ENCODE results near the gene EFNB1.

Gene EFNB1

DNA sequence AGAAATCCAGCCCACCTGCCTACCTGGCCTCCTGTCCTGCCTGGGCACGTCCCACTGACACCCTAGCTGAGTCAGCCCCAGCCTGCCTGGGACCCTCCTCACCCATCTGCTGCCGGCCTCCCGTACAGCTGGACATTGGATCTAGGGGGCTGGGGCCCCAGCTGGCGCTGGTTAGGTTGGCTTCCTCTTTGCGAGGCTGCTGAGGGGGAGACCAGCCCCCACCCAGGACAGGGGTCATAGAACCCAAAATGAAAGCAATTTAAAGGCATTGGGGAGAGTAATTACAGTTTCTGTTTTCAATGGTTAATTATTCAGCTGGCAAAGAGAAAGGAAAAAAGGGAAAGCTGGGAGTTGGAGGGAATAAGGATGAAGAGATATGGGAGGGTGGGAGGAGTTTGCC lies 15.8 kb downstream of the EFNB1 start:
- no peak for DNase-seq

DNA sequence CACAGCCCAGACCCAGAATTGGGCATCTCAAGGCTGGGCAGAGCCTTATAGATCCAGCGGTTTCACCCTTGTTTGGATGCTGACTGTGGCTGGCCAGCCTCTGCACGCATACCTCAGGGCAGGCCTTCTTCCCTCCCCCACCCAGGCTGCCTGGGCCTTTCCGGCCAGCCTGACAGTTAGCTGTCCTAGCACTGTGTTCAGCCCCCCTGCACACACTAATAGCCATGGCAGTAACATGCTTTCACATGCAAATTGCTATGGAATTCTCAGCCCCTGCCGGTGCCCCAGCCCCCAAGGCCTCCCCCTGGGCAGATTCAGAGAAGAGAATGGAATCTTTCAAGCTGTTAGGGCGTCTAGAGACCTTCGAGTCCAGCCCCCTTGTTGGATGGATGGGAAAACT lies 17.7 kb downstream of the EFNB1 start:
- DNase-seq, result no peak

GRCh38 chrX:68847172-68847571 lies 18.4 kb downstream of the EFNB1 start:
- DNase-seq, result no peak

DNA sequence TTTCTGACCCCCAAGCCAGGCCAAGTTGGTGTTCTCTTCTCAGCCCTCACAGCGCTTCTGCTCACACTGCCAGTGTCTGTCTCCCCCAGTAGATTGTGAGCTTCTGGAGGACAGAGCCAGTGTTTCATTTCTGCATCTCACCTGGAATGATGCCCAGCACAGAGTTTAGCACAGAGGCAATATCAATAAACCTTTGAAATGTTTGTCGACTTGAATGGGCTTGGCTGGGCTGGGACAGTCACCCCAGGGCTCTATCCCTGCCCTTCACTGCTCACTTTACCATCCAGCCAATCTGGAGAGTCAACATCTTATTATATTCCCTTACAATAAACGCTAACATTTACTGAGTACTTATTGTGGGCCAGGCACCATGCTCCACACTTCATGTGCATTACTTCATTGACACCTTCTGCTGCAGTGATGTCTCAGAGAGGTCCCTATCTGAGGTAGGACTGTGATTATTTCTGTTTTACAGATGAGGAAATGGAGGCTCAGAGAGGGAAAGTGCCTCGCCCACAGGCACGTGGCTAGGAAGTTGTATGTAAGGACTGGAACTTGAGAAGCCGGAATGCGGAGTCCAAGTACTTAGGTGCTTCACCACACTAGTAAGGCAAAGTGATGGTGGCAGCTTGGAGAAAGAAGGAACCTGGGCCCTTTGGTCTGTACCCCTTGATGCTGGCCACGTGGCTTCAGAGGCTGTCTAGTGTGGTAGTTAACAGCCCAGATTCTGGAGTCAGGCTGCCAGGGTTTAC lies 19.5 kb downstream of the EFNB1 start:
- no peak for DNase-seq

DNA sequence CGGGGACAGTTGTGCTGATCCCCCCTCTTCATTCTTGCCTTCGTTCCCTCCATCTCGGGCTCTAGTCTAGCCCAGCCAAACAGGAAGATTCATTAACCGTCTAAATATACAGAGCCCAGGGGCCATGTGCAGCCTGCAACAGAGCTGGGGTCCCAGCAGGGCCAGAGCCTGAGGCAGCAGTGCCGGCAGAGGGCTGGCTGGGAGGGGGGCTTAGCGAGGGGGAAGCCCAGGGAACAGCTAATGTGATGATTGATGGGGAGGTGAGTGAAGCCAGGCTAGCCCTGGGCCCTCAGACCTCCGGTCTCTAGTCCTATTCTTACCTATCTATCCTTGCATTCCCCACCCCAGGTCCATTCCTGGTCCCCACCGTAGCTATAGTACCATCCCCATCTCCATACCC lies 22.3 kb downstream of the EFNB1 start:
- DNase-seq, result no peak

- DNase-seq, result no peak
Measured at GRCh38 chrX:68852046-68852445, 23.2 kb downstream of the EFNB1 start.

DNA sequence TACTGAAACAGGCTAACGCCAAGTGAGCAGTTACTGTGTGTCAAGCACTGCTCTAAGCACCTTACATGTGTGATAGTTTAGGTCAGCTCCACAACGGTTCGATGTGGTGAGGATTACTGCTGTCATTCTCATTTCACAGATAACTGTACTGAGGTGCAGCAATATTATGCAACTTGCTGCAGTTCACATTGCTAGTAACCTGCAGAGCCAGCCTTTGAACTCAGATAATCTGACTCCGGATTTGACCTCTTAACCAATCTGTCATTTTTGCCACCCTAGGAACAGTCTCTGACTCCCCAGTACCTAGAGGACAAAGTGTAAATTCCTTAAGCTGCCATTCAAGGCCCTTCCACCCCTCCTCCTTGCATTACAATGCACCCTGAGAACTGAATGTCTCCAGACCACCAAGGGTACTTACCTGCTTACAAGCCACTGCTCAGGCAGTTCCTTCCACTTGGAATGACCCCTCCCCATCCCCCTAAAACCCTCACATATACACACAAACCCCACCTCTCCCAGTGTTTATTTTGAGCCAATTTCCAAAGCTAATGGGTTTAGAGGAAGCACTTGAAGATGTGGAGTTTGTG lies 24.9 kb downstream of the EFNB1 start:
- DNase-seq, result no peak

DNA sequence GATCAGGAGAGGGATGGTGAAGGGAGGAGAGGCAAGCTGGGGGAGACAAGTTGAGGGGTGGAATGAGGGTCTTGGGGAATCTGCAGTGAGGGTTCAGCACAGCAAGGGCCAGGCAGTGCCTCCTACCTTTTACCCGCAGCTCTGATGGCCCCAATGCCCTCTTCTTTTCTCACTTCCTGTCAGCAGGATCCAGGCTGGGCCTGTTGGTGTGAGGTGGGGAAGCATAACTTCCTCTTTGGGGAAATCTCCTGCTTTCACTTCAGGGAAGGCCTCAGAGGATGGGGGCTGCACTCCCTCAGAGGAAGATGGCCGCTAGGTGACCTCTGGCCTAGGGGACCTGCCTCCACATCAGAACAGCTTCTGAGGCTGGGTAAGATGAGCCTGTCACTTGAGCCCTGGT lies 36.5 kb downstream of the EFNB1 start:
- DNase-seq, result no peak

GRCh38 chrX:68865926-68866325 lies 37.1 kb downstream of the EFNB1 start:
- no peak for DNase-seq

GRCh38 chrX:68867458-68868112 lies 38.8 kb downstream of the EFNB1 start:
- DNase-seq, result no peak

DNA sequence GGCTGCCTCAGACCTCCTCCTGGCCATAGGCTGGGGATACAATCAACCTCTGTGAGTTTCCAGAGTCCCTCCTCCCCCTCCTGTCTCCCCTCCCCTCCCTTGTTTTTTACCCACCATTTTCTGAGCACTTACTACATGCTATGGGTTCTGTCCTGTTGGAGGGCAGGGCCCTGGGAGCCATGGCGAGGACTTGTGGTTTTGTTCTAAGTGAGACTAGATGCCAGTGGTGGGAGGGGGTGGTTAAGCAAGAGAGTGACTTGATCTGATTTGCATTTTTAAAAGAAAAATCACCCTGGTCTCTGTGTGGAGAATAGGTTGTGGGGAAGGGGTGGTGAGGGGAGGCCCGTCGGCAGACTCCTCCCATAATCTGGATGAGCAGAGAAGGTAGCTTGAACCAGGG lies 39.5 kb downstream of the EFNB1 start:
- DNase-seq, result no peak

DNA sequence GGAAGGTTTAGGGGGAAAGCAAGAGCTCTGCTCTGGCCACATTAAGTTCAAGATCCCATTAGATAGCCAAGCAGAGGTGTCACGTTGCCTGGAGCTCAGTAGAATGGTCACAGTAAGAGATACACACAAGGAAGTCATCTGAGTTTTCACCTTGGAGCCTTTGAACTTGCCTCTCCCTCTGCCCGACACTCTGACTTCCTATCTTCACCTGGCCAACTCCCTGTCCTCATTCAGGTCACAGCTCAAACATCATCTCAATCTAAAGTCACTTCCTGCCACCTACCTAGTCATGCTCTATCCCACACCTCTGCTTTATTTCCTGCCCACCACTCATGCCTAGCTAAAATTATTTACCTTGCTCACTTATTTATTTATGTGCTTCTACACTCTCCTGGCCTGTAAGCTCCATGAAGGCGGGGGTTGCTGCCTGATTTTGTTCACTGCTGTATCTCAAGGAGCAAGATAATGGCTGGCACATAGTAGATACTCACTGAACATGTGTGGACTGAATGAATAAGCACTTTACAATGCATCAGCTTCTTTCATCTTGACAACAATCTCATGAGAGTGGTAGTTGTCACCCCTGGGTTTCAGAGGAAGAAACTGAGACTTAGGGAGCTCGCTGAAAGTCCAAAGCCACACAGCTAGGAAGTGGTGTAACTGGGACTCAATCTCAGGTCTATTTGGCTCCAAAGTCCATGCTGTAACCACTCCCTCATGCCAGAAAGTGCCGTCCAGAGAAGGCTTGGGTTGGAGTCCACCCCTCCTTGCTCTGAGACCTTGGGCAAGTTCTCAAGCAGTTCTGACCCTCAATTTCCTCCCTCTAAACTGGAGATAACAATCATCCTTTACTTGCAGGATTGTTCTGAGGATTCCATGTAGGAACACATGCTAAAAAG lies 40.3 kb downstream of the EFNB1 start:
- no peak for DNase-seq

- no peak for DNase-seq
Measured at GRCh38 chrX:68870357-68870756, 41.5 kb downstream of the EFNB1 start.

DNA sequence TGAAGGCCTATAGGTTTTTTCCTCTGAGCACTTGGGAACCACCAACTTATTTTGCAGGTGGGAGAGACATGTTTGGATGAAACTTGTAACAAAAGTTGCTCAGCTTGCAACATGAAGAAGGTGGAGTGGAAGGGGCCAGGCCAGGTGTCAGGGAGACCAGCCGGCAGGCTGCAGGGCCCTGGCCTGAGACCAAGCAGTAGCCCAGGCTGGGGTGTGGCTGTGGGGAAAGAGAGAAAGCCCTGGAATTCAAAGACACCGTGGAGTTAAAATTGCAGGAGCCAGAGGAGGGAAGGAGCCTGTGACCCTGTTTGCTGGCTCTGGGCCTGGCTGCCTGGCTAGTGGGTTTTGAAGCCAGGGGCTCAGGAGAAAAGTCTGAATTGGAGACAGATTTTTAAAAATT lies 43.4 kb downstream of the EFNB1 start:
- no peak for DNase-seq

GRCh38 chrX:68874076-68874475 lies 45.3 kb downstream of the EFNB1 start:
- no peak for DNase-seq

DNA sequence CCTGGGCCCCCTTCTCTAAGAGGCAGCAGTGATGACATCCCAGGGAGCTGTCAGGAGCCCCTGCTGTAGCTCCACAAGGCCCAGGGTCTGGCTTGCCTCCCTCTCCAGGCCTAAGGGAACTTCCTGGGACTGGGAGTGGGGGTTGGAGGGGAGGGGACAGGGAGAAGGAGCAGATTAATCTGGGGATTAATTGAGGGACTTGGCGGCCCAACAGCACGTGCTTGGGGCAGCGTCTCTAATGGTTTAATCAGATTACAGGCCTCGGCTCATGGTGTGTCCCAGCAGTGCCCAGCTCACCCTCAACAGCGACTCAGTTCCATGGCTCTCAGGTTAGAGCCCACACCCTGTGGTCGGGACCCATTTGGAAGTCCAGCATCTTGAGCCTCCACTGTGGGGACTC lies 47.9 kb downstream of the EFNB1 start:
- no peak for DNase-seq

GRCh38 chrX:68877606-68878005 lies 48.8 kb downstream of the EFNB1 start:
- no peak for DNase-seq

DNA sequence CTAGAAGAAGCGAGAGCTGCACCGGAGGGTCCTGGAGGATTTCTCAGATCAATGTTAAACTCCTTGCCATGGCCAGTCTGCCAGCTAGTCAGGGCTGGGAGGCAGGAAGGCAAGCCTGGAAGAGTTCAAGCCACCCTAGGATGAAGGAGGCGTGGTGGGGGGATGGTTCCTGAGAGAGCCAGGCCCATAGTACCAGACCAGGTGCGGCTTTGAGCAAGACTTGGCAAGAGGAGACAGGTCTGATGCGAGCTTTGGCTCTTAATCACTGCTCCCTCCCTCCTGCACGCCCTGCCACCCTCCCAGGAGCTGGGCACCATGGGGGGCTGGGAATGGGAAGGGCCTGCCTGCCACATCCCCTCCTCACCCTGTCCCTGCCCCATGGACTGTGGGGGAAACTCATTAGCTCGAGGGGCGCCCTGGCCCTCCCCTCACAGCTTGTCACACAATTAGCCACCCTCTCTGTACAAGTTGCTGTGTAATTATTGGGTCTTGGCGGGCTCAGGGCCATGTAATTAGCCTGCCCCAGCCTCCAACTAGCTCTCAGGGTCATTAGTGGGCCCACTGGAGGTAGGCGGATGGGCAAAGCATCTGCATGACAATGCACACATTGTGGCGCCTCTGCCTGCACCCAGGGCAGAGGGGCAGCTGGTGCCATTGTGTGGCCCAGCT lies 50.3 kb downstream of the EFNB1 start:
- no peak for DNase-seq

GRCh38 chrX:68880846-68881552 lies 52.2 kb downstream of the EFNB1 start:
- no peak for DNase-seq

DNA sequence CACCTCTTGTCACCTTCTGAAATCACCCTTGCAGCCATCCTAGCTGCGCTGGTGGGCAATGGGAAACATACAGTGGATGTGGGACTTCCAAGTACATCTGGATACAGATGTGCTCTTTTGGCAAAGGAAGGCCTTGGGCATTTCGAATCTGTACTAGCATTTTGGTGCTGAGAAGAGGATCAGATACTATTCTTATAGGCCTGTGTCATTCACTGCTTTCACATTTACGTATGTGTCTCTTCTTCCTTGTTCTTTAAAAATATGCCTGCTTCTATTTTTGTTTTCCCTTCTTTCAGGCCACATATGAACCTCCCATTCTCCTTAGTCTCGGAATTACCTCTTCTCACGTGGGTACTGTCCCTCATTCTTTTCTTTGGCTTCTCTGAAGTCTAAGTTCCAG lies 53.1 kb downstream of the EFNB1 start:
- no peak for DNase-seq

- DNase-seq, result no peak
Measured at GRCh38 chrX:68883800-68884199, 55.0 kb downstream of the EFNB1 start.

DNA sequence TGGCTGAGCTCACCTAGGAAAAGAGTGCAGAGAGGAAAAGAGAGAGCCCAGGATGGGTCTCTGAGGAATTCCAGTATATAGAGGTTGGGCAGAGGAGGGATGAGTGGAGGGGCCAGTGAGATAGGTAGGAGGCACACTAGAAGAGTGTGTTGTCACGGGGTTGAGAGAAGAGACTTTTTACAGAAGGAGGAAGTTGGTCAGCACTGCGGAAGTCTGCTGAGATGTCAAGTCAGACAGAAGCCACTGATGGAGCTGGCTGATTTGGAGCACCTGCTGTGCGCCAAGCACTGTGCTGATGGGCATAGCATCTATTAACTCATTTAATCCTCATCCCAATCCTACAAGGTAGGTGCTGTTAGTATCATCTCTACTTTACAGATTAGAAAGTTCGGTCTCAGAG lies 60.4 kb downstream of the EFNB1 start:
- no peak for DNase-seq
